GM23248 (cell line): Measurements from ENCODE around the gene CUZD1. TPM values are rescaled to one million over a fixed set of nuclear protein-coding genes. Genes with fewer than 3 reads are reported as not detected.

Experiments used
- DNase-seq: peaks from one replicate; pipeline ENCODE4 v3.0.0-alpha.2; 2015
- H2AFZ ChIP-seq: fragments of 200-600 bp; sonication (generic); 2 replicates; pipeline ENCODE4 v1.6.1; 2016; ENCODE audit warnings: antibody characterized with exemption
- H3F3A ChIP-seq: fragments of 200-600 bp; sonication (generic); 2 replicates; pipeline ENCODE4 v1.6.1; 2016; ENCODE audit warnings: mild to moderate bottlenecking, antibody characterized with exemption, mixed run types; ENCODE audit not compliant: insufficient read depth
- H3K27ac ChIP-seq: fragments of 200-600 bp; sonication (generic); 2 replicates; pipeline ENCODE4 v1.5.1; 2016; ENCODE audit warnings: mild to moderate bottlenecking
- H3K27me3 ChIP-seq: fragments of 200-600 bp; sonication (generic); replicated peaks from 2 replicates; pipeline ENCODE4 v1.6.1; 2016; ENCODE audit warnings: mild to moderate bottlenecking; ENCODE audit not compliant: insufficient read depth
- H3K36me3 ChIP-seq: fragments of 200-600 bp; sonication (generic); 2 replicates; pipeline ENCODE4 v1.6.1; 2016; ENCODE audit warnings: low read depth, mild to moderate bottlenecking
- H3K4me1 ChIP-seq: fragments of 200-600 bp; sonication (generic); 2 replicates; pipeline ENCODE4 v1.6.1; 2016; ENCODE audit warnings: mild to moderate bottlenecking; ENCODE audit not compliant: insufficient read depth
- H3K4me2 ChIP-seq: fragments of 200-600 bp; sonication (generic); one replicate; pipeline ENCODE4 v1.6.1; 2016; ENCODE audit warnings: mild to moderate bottlenecking; ENCODE audit not compliant: unreplicated experiment
- H3K4me3 ChIP-seq: fragments of 200-600 bp; sonication (generic); 2 replicates; pipeline ENCODE4 v1.5.1; 2016; ENCODE audit warnings: mild to moderate bottlenecking
- H3K79me2 ChIP-seq: fragments of 200-600 bp; sonication (generic); 2 replicates; pipeline ENCODE4 v1.6.1; 2016; ENCODE audit warnings: mild to moderate bottlenecking; ENCODE audit not compliant: insufficient read depth
- H3K9ac ChIP-seq: fragments of 200-600 bp; sonication (generic); 2 replicates; pipeline ENCODE4 v1.6.1; 2016; ENCODE audit warnings: mild to moderate bottlenecking
- H3K9me2 ChIP-seq: fragments of 200-600 bp; sonication (generic); 2 replicates; pipeline ENCODE4 v1.6.1; 2016; ENCODE audit warnings: mixed run types, mild to moderate bottlenecking, moderate library complexity; ENCODE audit not compliant: insufficient read depth
- H3K9me3 ChIP-seq: fragments of 200-600 bp; sonication (generic); one replicate; pipeline ENCODE4 v1.6.1; 2017; ENCODE audit warnings: low read depth
- H4K20me1 ChIP-seq: fragments of 200-600 bp; sonication (generic); 2 replicates; pipeline ENCODE4 v1.6.0; 2016; ENCODE audit not compliant: insufficient read depth
- EZH2 ChIP-seq: fragments of 200-600 bp; sonication (generic); IDR thresholded peaks from 2 replicates; pipeline ENCODE4 v1.6.1; 2018; ENCODE audit warnings: antibody characterized with exemption, mild to moderate bottlenecking; ENCODE audit not compliant: insufficient read depth, poor library complexity, severe bottlenecking
- EZH2phosphoT487 ChIP-seq: fragments of 200-600 bp; sonication (generic); IDR thresholded peaks from 2 replicates; pipeline ENCODE4 v1.6.1; 2018; ENCODE audit warnings: antibody characterized with exemption, moderate library complexity, mild to moderate bottlenecking, low read depth; ENCODE audit not compliant: insufficient read depth
- WGBS, 2 experiments: methylation state at CpG; one replicate each; pipeline ENCODE4 v1.1.6; 2015 to 2017; ENCODE audit warnings: low lambda C conversion rate in 2 of 2, low coverage in 1 of 2; ENCODE audit errors: missing lambda C conversion rate in 2 of 2; 5-methylcytosine and 5-hydroxymethylcytosine counted together
- in situ Hi-C: fragments of 300-500 bp; cut with MboI; formaldehyde crosslinking; loops from 2 replicates; pipeline ENCODE4 v1.15.0; 2020
- polyA plus RNA-seq: library from polyadenylated mRNA; unstranded; fragments of >200 nt; fragmentation: Nextera tagmentation; extraction: Ambion mirVana; gene quantifications from 2 replicates; pipeline ENCODE4 v1.2.1, GENCODE V29; 2016
- total RNA-seq: library from RNA; depleted of rRNA; stranded (reverse); fragments of >200 nt; shearing (Covaris generic); gene quantifications from 2 replicates; pipeline ENCODE4 v1.2.3, GENCODE V29; 2014

CUZD1 gene
- total and polyA plus RNA-seq, 2 experiments from 2014 or later: 0.11 to 0.31 TPM

DNA sequence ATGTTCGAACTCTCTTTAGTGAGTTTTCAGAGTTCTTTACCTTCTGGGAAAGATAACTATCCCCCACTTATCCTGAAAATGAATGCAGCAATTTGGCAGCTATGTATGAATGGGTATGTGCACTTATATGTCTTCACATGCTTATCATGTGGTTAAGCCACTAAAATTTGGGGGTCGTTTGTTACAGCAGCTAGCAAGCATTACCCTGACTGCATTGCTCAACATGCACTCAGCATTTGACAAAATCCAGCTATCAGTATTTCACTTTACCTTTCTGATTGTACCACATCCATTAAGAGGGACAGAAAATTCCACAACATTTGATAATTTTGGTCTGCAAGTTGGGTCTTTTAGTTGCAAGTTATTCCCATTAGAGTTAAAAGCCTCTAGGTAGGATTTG is 9.7 kb downstream of the CUZD1 start:
- WGBS, 2 experiments: 89 to 90% methylated on average over 2 of the region's 2 CpGs
- H3K4me1 ChIP-seq: no peaks in the 10 kb centered on the region
- H4K20me1 ChIP-seq: no peaks in the 10 kb centered on the region
- H3K9ac ChIP-seq: no peak overlapping the region
- peaks cover 7% of the 10 kb centered on the region; the same call in 1 of the 2 replicates for H3K36me3 ChIP-seq
- no peak for TF ChIP-seq EZH2phosphoT487
- no peak for TF ChIP-seq EZH2
- H3K79me2 ChIP-seq: no peaks in the 10 kb centered on the region
- H3K27me3 ChIP-seq: no peaks in the 10 kb centered on the region
- no peak overlapping the region for H3K4me3 ChIP-seq
- H3F3A ChIP-seq: no peaks in the 10 kb centered on the region
- H3K9me3 ChIP-seq: no peaks in the 10 kb centered on the region
- DNase-seq: no peak
- H3K27ac ChIP-seq: no peak overlapping the region
- no peak overlapping the region for H3K4me2 ChIP-seq
- H3K9me2 ChIP-seq: no peaks in the 10 kb centered on the region
- in situ Hi-C loops: no loop called here
- no peak overlapping the region for H2AFZ ChIP-seq

DNA sequence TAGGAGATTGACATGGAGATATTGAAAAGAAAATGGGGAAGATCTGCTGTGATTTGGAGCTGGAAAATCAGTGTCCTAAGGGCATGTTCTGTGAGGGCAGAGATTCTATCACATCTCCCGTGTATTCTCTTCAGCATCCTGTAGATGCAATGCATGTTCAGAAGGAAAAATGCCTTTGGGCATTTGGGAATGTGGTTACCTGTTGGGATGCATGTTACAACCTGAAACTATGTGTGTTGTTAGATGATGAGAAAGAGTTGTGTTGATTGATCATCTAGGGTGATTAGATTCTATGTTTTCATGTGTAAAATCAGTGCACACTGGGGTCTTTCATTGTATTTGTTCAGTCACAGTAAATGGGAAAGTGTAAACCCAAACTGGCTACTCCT is 14.7 kb downstream of the CUZD1 start:
- Histone ChIP-seq H3K4me1 (no peaks in the 10 kb centered on the region), H4K20me1 (no peaks in the 10 kb centered on the region), H2AFZ (no peak overlapping the region), H3K36me3 (peaks cover 7% of the 10 kb centered on the region; the same call in 1 of the 2 replicates), H3K9me3 (no peaks in the 10 kb centered on the region), H3K9ac (no peak overlapping the region), H3K4me3 (no peak overlapping the region), H3K27me3 (no peaks in the 10 kb centered on the region), H3K27ac (no peak overlapping the region), H3K9me2 (no peaks in the 10 kb centered on the region), H3K4me2 (no peak overlapping the region), H3F3A (no peaks in the 10 kb centered on the region), H3K79me2 (no peaks in the 10 kb centered on the region)
- in situ Hi-C loops: no loop called here
- DNase-seq: no peak
- TF ChIP-seq EZH2: no peak
- TF ChIP-seq EZH2phosphoT487: no peak
- WGBS, 2 experiments: 90 to 96% methylated on average over 1 of the region's 1 CpG

DNA sequence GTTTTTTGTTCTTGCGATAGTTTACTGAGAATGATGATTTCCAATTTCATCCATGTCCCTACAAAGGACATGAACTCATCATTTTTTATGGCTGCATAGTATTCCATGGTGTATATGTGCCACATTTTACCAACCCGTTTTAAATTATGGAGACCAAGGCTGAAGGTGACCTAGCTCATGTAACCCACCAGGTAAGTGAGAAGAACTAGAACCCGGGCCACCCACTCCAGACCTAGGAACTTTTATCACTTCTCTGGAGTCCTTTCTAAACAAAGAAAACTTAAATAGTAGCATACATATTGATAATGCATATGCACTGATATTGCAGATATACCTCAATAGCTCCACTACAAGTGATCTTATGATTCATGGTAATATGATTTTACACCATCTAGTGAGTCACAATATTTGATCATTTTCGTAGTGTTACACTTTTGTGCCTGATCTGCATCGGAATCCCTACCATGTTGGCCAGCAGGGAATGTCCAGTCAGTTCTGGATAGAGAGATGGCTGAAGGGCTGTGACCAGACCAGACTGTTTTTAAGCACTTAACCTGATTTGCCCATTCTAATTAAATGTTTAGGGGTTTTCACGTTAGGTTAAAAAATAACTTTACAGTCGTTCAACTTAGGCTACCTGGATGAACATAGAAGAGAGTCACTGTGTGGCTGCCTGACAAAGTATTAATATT is 15.2 kb downstream of the CUZD1 start:
- H3K36me3 ChIP-seq: peaks cover 7% of the 10 kb centered on the region; the same call in 1 of the 2 replicates
- WGBS, 2 experiments: 83% methylated on average over 7 of the region's 7 CpGs
- no peaks in the 10 kb centered on the region for H3K9me3 ChIP-seq
- H3F3A ChIP-seq: no peaks in the 10 kb centered on the region
- DNase-seq: no peak
- H3K4me3 ChIP-seq: no peak overlapping the region
- H3K9me2 ChIP-seq: no peaks in the 10 kb centered on the region
- H3K4me1 ChIP-seq: no peaks in the 10 kb centered on the region
- in situ Hi-C loops: no loop called here
- no peak overlapping the region for H3K4me2 ChIP-seq
- H3K27me3 ChIP-seq: no peaks in the 10 kb centered on the region
- H3K27ac ChIP-seq: no peak overlapping the region
- no peak for TF ChIP-seq EZH2
- TF ChIP-seq EZH2phosphoT487: no peak
- no peak overlapping the region for H3K9ac ChIP-seq
- H3K79me2 ChIP-seq: no peaks in the 10 kb centered on the region
- H4K20me1 ChIP-seq: no peaks in the 10 kb centered on the region
- H2AFZ ChIP-seq: no peak overlapping the region

DNA sequence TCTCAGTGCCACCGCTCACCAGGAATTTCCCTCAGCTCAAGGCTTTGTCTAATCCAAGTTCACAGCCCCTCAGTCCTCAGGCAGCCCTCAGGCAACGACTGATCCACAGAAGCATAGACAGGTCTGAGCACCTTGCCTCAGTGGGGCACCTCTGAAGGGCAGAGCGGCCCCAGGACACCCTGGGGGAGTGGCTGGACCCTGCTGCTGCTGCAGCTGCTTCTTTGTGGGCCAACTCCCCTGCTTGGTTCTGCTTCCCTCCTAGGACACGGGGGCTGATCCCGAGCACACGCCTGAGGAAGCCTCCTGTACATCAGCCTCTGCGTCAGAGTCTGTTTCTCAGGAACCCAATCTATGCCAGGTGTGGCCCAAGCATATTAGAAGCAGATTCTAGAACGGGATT is 16.2 kb downstream of the CUZD1 start:
- Histone ChIP-seq H3K4me3 (no peak overlapping the region), H3K36me3 (peaks cover 7% of the 10 kb centered on the region; the same call in 1 of the 2 replicates), H3K9me2 (no peaks in the 10 kb centered on the region), H3K9ac (no peak overlapping the region), H3K79me2 (no peaks in the 10 kb centered on the region), H3K4me1 (no peaks in the 10 kb centered on the region), H4K20me1 (no peaks in the 10 kb centered on the region), H2AFZ (no peak overlapping the region), H3K4me2 (no peak overlapping the region), H3K9me3 (no peaks in the 10 kb centered on the region), H3K27me3 (no peaks in the 10 kb centered on the region), H3K27ac (no peak overlapping the region), H3F3A (no peaks in the 10 kb centered on the region)
- no peak for TF ChIP-seq EZH2
- in situ Hi-C loops: no loop called here
- no peak for DNase-seq
- WGBS, 2 experiments: 53 to 63% methylated on average over 8 of the region's 8 CpGs

DNA sequence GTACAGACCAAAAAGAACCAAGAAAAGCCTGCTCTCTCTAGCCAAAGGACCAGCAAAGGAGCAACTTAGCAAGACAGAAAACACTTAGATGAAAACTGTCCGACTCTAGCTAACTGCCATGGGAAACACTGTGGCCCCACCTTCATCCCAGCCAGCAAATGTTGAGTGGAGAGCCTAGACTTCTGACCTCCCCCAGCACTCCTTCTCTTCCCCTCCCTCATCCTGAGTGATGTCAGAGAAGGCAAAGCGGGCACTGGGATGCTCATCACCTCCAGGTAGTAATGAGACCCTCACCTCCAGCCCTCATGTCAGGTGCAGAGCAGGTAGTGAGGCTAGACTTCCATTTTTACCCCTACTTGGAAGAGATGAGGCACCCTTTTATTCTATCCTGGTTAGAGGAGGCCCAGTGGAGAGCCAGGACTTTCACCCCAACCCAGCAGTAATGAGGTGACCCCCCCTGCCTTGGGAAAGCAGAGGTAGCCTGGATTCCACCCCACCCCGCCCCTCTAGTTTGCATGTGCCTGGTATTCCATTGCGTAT is 16.9 kb downstream of the CUZD1 start:
- Histone ChIP-seq H3K9me2 (no peaks in the 10 kb centered on the region), H4K20me1 (no peaks in the 10 kb centered on the region), H3K79me2 (no peaks in the 10 kb centered on the region), H3K36me3 (peaks cover 7% of the 10 kb centered on the region; the same call in 1 of the 2 replicates), H3K27me3 (no peaks in the 10 kb centered on the region), H2AFZ (no peak overlapping the region), H3K27ac (no peak overlapping the region), H3K9ac (no peak overlapping the region), H3K4me1 (no peaks in the 10 kb centered on the region), H3K9me3 (no peaks in the 10 kb centered on the region), H3K4me2 (no peak overlapping the region), H3K4me3 (no peak overlapping the region), H3F3A (no peaks in the 10 kb centered on the region)
- TF ChIP-seq EZH2phosphoT487 (no peak), EZH2 (no peak)
- no peak for DNase-seq
- WGBS, 2 experiments: 70 to 80% methylated on average over 4 of the region's 4 CpGs
- in situ Hi-C loops: no loop called here
